ENCODE results near the gene AKT3. TPM values are rescaled to one million over a fixed set of nuclear protein-coding genes. Genes with fewer than 3 reads are reported as not detected.

The AKT3 gene
- total RNA-seq, 2 experiments from 2014 or later: 80.4 to 88.5 TPM

DNA sequence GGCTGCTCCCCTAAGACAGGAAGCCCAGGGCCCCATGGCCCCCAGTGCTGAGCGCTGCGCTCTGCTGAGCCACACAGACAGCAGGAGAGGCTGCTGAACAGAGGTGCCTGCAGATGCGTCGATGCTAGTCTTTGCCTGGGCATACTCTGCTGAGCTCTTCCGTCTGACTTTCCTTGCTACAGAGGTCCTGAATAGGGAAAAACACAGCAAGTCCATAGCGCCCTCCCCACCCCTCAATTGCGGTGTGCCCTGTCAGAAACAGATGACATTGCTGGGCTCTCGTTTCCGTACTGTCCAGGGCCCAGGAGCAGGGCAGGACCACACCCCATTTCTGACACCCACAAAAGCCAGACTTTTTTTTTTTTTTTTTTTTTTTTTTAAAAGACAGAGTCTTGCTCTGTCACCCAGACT, 341.7 kb downstream of the AKT3 start:
- Mint-ChIP-seq H3K27me3 (no peaks in the 10 kb centered on the region), H3K4me3 (peak overlapping the region; percentile 66), H3K9me3 (no peaks in the 10 kb centered on the region), H3K4me1 (ENCODE audit: low read depth) (peaks cover 42% of the 10 kb centered on the region), H3K27ac (peak overlapping the region; percentile 91), H3K36me3 (ENCODE audit: low read depth) (peaks cover 75% of the 10 kb centered on the region)
- no peak overlapping the region for H3K27ac ChIP-seq (ENCODE audit: low read depth in 1 of 2, low read length in 2 of 2)
- intact Hi-C loops (cut with DNase I, micrococcal nuclease): no loop called here
- H3K9me3 ChIP-seq (ENCODE audit: control insufficient read depth in 1 of 2, insufficient read depth in 1 of 2, low read length in 2 of 2): no peaks in the 10 kb centered on the region
- CTCF ChIA-PET: no interaction called here
- no peak for TF ChIP-seq CTCF (IDR thresholded peaks at IDR 0.05)
- H3K4me3 ChIP-seq (ENCODE audit: low read length): no peak overlapping the region
- DNase-seq: peak in 9 of 14 experiments; percentile 12 to 68 (median 36)
- H3K4me1 ChIP-seq (ENCODE audit: insufficient read depth, low read length): peaks cover 15% of the 10 kb centered on the region
- no peaks in the 10 kb centered on the region for H3K27me3 ChIP-seq (ENCODE audit: control insufficient read depth in 1 of 2, insufficient read depth in 2 of 2, low read length in 2 of 2)
- peak; percentile 96 for ATAC-seq (ENCODE audit: poor library complexity)
- POLR2A ChIA-PET: interaction anchor here (1.0 kb wide), 1 partner anchor 9 kb away, joined by 3 read pairs; no protein-coding TSS in a partner anchor
- peaks cover 39% of the 10 kb centered on the region for H3K36me3 ChIP-seq (ENCODE audit: insufficient read depth, low read length)

DNA sequence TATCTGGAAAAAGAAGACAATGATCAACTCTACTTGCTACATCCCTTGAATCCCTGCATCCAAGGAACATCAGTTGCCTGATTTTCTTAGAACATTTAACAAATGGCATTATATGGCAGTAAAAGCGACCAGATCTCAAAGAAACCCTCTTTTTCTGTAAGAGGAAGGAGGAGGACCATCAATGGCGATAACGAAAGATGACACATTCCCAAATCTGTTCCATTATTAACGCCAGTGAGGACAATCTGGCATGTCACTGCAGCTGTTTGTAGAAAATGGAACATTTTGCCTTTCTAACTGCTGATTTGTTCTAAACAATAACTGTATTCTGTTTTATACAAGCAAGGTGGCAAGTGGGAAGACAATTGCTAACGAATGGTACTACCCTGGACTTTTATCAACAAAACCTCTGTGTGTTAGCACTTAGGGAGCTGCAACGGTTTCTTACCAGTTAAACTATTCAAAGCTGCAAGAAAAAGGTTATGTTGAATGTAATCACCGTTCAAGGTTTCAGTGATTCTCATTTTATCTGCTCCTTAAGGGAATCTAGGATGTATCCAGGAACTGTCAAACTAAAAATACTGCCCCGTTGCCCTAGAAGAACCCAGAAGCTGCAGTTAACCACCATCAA, 342.3 kb downstream of the AKT3 start:
- peaks cover 37% of the 10 kb centered on the region for H3K36me3 ChIP-seq (ENCODE audit: insufficient read depth, low read length)
- DNase-seq (no peak), ATAC-seq (ENCODE audit: poor library complexity) (no peak)
- no peaks in the 10 kb centered on the region for H3K27me3 Mint-ChIP-seq
- no peaks in the 10 kb centered on the region for H3K27me3 ChIP-seq (ENCODE audit: control insufficient read depth in 1 of 2, insufficient read depth in 2 of 2, low read length in 2 of 2)
- no peak for TF ChIP-seq CTCF (IDR thresholded peaks at IDR 0.05)
- intact Hi-C loops (cut with DNase I, micrococcal nuclease): no loop called here
- CTCF ChIA-PET: no interaction called here
- peaks cover 42% of the 10 kb centered on the region for H3K4me1 Mint-ChIP-seq (ENCODE audit: low read depth)
- no peaks in the 10 kb centered on the region for H3K9me3 Mint-ChIP-seq
- H3K36me3 Mint-ChIP-seq (ENCODE audit: low read depth): peaks cover 76% of the 10 kb centered on the region
- peak overlapping the region; percentile 91 for H3K27ac Mint-ChIP-seq
- no peaks in the 10 kb centered on the region for H3K9me3 ChIP-seq (ENCODE audit: control insufficient read depth in 1 of 2, insufficient read depth in 1 of 2, low read length in 2 of 2)
- peaks cover 15% of the 10 kb centered on the region for H3K4me1 ChIP-seq (ENCODE audit: insufficient read depth, low read length)
- peak overlapping the region; percentile 66 for H3K4me3 Mint-ChIP-seq
- no peak overlapping the region for H3K27ac ChIP-seq (ENCODE audit: low read depth in 1 of 2, low read length in 2 of 2)
- H3K4me3 ChIP-seq (ENCODE audit: low read length): no peak overlapping the region
- POLR2A ChIA-PET: interaction anchor here (0.5 to 1.0 kb wide), 2 partner anchors 8 to 63 kb away, joined by 3 read pairs; no protein-coding TSS in a partner anchor

DNA sequence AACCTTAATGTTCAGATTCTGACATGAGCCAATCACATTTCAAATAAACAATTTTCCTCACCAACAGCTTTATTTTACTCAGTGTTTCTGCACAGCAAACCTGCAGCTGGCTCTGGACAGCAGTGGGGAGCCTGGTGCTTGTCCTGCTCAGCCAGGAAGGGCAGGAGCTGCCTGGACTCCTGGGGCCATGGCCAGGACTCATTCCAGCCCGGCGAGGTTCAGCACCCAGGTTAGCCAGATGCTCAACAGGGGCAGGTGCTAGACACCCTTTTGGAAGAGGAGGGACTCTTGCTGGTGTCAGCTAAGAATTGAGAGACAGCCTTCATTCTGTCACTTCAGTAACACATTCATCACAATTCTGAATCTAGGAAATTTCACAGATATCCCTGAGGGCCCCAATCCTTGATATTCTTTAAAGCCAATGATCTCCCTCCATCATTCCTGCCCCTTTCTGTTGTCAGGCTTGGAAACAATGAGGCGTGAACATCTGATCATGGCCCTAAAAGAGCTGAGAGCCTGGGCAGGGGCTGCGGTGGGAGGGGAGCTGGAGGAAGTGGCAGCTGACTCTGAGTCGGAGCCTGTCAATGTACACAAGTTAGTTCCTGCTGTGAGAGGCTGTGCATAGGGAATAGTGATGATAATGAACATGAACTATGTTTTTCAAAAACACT, 342.9 kb downstream of the AKT3 start:
- H3K4me3 ChIP-seq (ENCODE audit: low read length): no peak overlapping the region
- Mint-ChIP-seq H3K4me3 (no peak overlapping the region), H3K27me3 (no peaks in the 10 kb centered on the region), H3K4me1 (ENCODE audit: low read depth) (peaks cover 42% of the 10 kb centered on the region), H3K36me3 (ENCODE audit: low read depth) (peaks cover 76% of the 10 kb centered on the region), H3K9me3 (no peaks in the 10 kb centered on the region), H3K27ac (peak overlapping the region; percentile 91)
- no peak for TF ChIP-seq CTCF (IDR thresholded peaks at IDR 0.05)
- POLR2A ChIA-PET: interaction anchor here (0.5 to 1.0 kb wide), 2 partner anchors 12 to 62 kb away, joined by 3 read pairs; no protein-coding TSS in a partner anchor
- peak in 1 of 14 experiments; percentile 33 for DNase-seq
- no peaks in the 10 kb centered on the region for H3K9me3 ChIP-seq (ENCODE audit: control insufficient read depth in 1 of 2, insufficient read depth in 1 of 2, low read length in 2 of 2)
- peaks cover 37% of the 10 kb centered on the region for H3K36me3 ChIP-seq (ENCODE audit: insufficient read depth, low read length)
- H3K27me3 ChIP-seq (ENCODE audit: control insufficient read depth in 1 of 2, insufficient read depth in 2 of 2, low read length in 2 of 2): no peaks in the 10 kb centered on the region
- intact Hi-C loops (cut with DNase I, micrococcal nuclease): no loop called here
- H3K27ac ChIP-seq (ENCODE audit: low read depth in 1 of 2, low read length in 2 of 2): no peak overlapping the region
- CTCF ChIA-PET: no interaction called here
- peaks cover 15% of the 10 kb centered on the region for H3K4me1 ChIP-seq (ENCODE audit: insufficient read depth, low read length)
- no peak for ATAC-seq (ENCODE audit: poor library complexity)
